GM18907 (cell line): ENCODE data around the gene MYOM1.

Experiments used
- ATAC-seq: cut with Tn5 transposase; IDR thresholded peaks from one replicate; pipeline ENCODE4 v1.9.1; 2021; ENCODE audit warnings: mild to moderate bottlenecking, moderate library complexity; ENCODE audit not compliant: unreplicated experiment

The MYOM1 gene

GRCh38 chr18:3250237-3251107, 30.7 kb upstream of the MYOM1 start:
- no peak for ATAC-seq

GRCh38 chr18:3248658-3249359, 29.0 kb upstream of the MYOM1 start:
- no peak for ATAC-seq

- no peak for ATAC-seq
Observed at GRCh38 chr18:3248062-3248657, 28.4 kb upstream of the MYOM1 start.

GRCh38 chr18:3247240-3248061, 27.7 kb upstream of the MYOM1 start, which contains the start of gene MYL12A:
TSS of gene MYL12A (plus strand) at chr18:3247801. CDS start at chr18:3253248, 5,447 bp downstream.
- peak; percentile 88 for ATAC-seq

GRCh38 chr18:3246635-3247239, 27.0 kb upstream of the MYOM1 start:
- no peak for ATAC-seq

- ATAC-seq, result peak; percentile 52
Observed at GRCh38 chr18:3245853-3246634, 26.3 kb upstream of the MYOM1 start.

- no peak for ATAC-seq
Observed at GRCh38 chr18:3245185-3245564, 25.4 kb upstream of the MYOM1 start.

- ATAC-seq, result no peak
Observed at GRCh38 chr18:3238742-3239141, 19.0 kb upstream of the MYOM1 start.

- ATAC-seq, result no peak
Observed at GRCh38 chr18:3236470-3236869, 16.7 kb upstream of the MYOM1 start.

- ATAC-seq, result no peak
Observed at GRCh38 chr18:3235846-3236245, 16.1 kb upstream of the MYOM1 start.

- no peak for ATAC-seq
Observed at GRCh38 chr18:3234457-3234856, 14.7 kb upstream of the MYOM1 start.

- no peak for ATAC-seq
Observed at GRCh38 chr18:3233433-3234168, 13.8 kb upstream of the MYOM1 start.

GRCh38 chr18:3233004-3233403, 13.2 kb upstream of the MYOM1 start:
- ATAC-seq, result no peak

GRCh38 chr18:3230401-3231334, 10.9 kb upstream of the MYOM1 start:
- no peak for ATAC-seq

GRCh38 chr18:3226048-3226447, 6.3 kb upstream of the MYOM1 start:
- no peak for ATAC-seq

GRCh38 chr18:3225588-3225987, 5.8 kb upstream of the MYOM1 start:
- ATAC-seq, result no peak

- ATAC-seq, result no peak
Observed at GRCh38 chr18:3224223-3224622, 4.5 kb upstream of the MYOM1 start.

GRCh38 chr18:3223356-3223755, 3.6 kb upstream of the MYOM1 start:
- no peak for ATAC-seq
